NT2/D1 (cell line): ENCODE data around the gene EXOC1.

Experiments used
- SUZ12 ChIP-seq: IDR thresholded peaks from 2 replicates; pipeline ENCODE4 v1.6.1; 2011; ENCODE audit not compliant: insufficient read length, insufficient read depth; ENCODE audit errors: extremely low read depth
- YY1 ChIP-seq: IDR thresholded peaks from 2 replicates; pipeline ENCODE4 v1.6.1; 2011; ENCODE audit not compliant: insufficient read length, insufficient read depth
- ZNF274 ChIP-seq: IDR thresholded peaks from 2 replicates; pipeline ENCODE4 v1.6.1; 2011; ENCODE audit warnings: mild to moderate bottlenecking, low read depth, low read length

DNA sequence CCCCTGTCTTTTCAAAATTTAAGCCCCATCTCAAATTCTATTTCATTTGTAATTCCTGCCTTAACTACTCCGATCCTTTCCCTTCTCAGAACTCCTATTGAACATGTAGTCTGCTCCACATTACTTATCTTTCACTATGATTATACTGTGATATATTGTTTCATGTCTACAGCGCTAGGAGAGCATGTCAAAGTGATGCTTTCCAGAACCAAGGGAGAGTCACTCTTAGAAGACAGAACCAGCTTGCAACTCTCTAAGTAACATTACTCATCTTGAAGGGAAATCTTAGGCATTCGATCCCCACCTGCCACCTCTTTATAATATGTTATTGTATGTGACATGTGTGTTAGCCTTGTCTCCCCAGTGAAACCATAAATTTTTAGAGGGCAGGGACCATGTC lies 23.4 kb upstream of the EXOC1 start:
- no peak for TF ChIP-seq ZNF274
- no peak for TF ChIP-seq YY1
- no peak for TF ChIP-seq SUZ12
